ENCODE results near the gene EML6. TPM values are rescaled to one million over a fixed set of nuclear protein-coding genes. Genes with fewer than 3 reads are reported as not detected.

EML6 gene
- total RNA-seq, 1 experiment from 2014 or later, result 6.6 TPM

- TF ChIP-seq REST (IDR thresholded peaks at IDR 0.05; ENCODE audit: low read depth), result no peak
- TF ChIP-seq ZFX (IDR thresholded peaks at IDR 0.05), result no peak
- TF ChIP-seq, protein P1, sequence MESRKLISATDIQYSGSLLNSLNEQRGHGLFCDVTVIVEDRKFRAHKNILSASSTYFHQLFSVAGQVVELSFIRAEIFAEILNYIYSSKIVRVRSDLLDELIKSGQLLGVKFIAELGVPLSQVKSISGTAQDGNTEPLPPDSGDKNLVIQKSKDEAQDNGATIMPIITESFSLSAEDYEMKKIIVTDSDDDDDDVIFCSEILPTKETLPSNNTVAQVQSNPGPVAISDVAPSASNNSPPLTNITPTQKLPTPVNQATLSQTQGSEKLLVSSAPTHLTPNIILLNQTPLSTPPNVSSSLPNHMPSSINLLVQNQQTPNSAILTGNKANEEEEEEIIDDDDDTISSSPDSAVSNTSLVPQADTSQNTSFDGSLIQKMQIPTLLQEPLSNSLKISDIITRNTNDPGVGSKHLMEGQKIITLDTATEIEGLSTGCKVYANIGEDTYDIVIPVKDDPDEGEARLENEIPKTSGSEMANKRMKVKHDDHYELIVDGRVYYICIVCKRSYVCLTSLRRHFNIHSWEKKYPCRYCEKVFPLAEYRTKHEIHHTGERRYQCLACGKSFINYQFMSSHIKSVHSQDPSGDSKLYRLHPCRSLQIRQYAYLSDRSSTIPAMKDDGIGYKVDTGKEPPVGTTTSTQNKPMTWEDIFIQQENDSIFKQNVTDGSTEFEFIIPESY (IDR thresholded peaks at IDR 0.05; ENCODE audit: extremely low read depth, insufficient replicate concordance, low read length), result no peak
- no peak for TF ChIP-seq ELF1 (IDR thresholded peaks at IDR 0.05; ENCODE audit: borderline replicate concordance, low read depth)
- no peak for TF ChIP-seq YY1 (IDR thresholded peaks at IDR 0.05; ENCODE audit: extremely low read depth, insufficient replicate concordance, low read depth, low read length)
- TF ChIP-seq ZNF274 (IDR thresholded peaks at IDR 0.05; ENCODE audit: low read depth, low read length), result no peak
Observed at GRCh38 chr2:54914637-54915036, 191.2 kb downstream of the EML6 start (continued).

GRCh38 chr2:54915101-54915500 lies 191.6 kb downstream of the EML6 start:
- no peak overlapping the region for H3K4me2 ChIP-seq (ENCODE audit: low read length)
- H3K9me3 ChIP-seq (ENCODE audit: control insufficient read depth in 1 of 2, insufficient read depth in 1 of 2, low read depth in 1 of 2, low read length in 2 of 2), result no peaks in the 10 kb centered on the region
- no peaks in the 10 kb centered on the region for H3K27me3 ChIP-seq (ENCODE audit: insufficient read depth, low read length)
- H3K36me3 ChIP-seq (ENCODE audit: control insufficient read depth in 1 of 2, insufficient read depth in 2 of 2, low read length in 2 of 2), result no peaks in the 10 kb centered on the region
- no peak overlapping the region for H3K4me3 ChIP-seq (replicated peaks in 1 of 2; ENCODE audit: low read depth in 1 of 2, low read length in 2 of 2)
- POLR2A ChIA-PET, result no interaction called here
- no peak for DNase-seq (ENCODE audit: low read depth, low spot score)
- no peak overlapping the region for H3K27ac ChIP-seq (ENCODE audit: low read depth, low read length)
- H3K9me2 ChIP-seq (ENCODE audit: insufficient read depth), result no peaks in the 10 kb centered on the region
- no peaks in the 10 kb centered on the region for H3K79me2 ChIP-seq (ENCODE audit: insufficient read depth, low read length)
- no peaks in the 10 kb centered on the region for H4K20me1 ChIP-seq (ENCODE audit: insufficient read depth)
- no peak for TF ChIP-seq ZFX (IDR thresholded peaks at IDR 0.05)
- TF ChIP-seq REST (IDR thresholded peaks at IDR 0.05; ENCODE audit: low read depth), result no peak
- no peak for TF ChIP-seq YY1 (IDR thresholded peaks at IDR 0.05; ENCODE audit: extremely low read depth, insufficient replicate concordance, low read depth, low read length)
- TF ChIP-seq CBX3 (IDR thresholded peaks at IDR 0.05; ENCODE audit: low read depth), result no peak
- TF ChIP-seq EGR1 (IDR thresholded peaks at IDR 0.05; ENCODE audit: low read depth), result no peak
- TF ChIP-seq EZH2 (IDR thresholded peaks at IDR 0.05), result no peak
- no peak for TF ChIP-seq ELF1 (IDR thresholded peaks at IDR 0.05; ENCODE audit: borderline replicate concordance, low read depth)
- intact Hi-C loops (cut with micrococcal nuclease), result no loop called here
- ATAC-seq, result no peak
- CTCF ChIA-PET, result no interaction called here
- BruUV-seq (replicated peaks), result no TSS peak
- no peaks in the 10 kb centered on the region for H3K4me1 ChIP-seq (ENCODE audit: control insufficient read depth in 1 of 2, insufficient read depth in 2 of 2, low read length in 2 of 2)
- H3K9ac ChIP-seq (ENCODE audit: low read length), result no peak overlapping the region
- no peak overlapping the region for H2AFZ ChIP-seq (ENCODE audit: low read depth, low read length, poor library complexity, severe bottlenecking)
- RAD21 ChIA-PET (ENCODE audit: low non-redundant PET in 1 of 2, low total read pairs in 2 of 2, uncharacterized antibody in 2 of 2, unreplicated experiment in 2 of 2), result no interaction called here

Measured in HCT116 (cell line).